Chondrocyte (in vitro differentiated cells): ENCODE results near the gene NBPF9. TPM values are rescaled to one million over a fixed set of nuclear protein-coding genes. Genes with fewer than 3 reads are reported as not detected.
"Not testable (repeated sequence)": the region's sequence is repeated elsewhere in the genome, so short reads cannot be mapped to it uniquely, and the experiment has no call there.

ENCODE experiments used
- DNase-seq: peaks from one replicate; pipeline ENCODE4 v3.0.0; 2021; ENCODE audit warnings: mixed read lengths, low spot score
- H3K27ac Mint-ChIP-seq: one replicate; pipeline ENCODE4 v1.8.0; 2021; ENCODE audit warnings: mild to moderate bottlenecking, moderate library complexity, mixed read lengths; ENCODE audit not compliant: unreplicated experiment
- H3K27me3 Mint-ChIP-seq: 2 replicates; pipeline ENCODE4 v1.8.0; 2021; ENCODE audit warnings: low read depth, mixed read lengths
- H3K36me3 Mint-ChIP-seq: 2 replicates; pipeline ENCODE4 v1.8.0; 2021; ENCODE audit warnings: low read depth, mixed read lengths
- H3K4me1 Mint-ChIP-seq: 2 replicates; pipeline ENCODE4 v1.8.0; 2021; ENCODE audit warnings: low read depth, mild to moderate bottlenecking, mixed read lengths
- H3K4me3 Mint-ChIP-seq: one replicate; pipeline ENCODE4 v1.8.0; 2021; ENCODE audit warnings: mild to moderate bottlenecking, moderate library complexity, mixed read lengths; ENCODE audit not compliant: unreplicated experiment
- H3K9me3 Mint-ChIP-seq: 2 replicates; pipeline ENCODE4 v1.8.0; 2021; ENCODE audit warnings: low read depth, mixed read lengths
- total RNA-seq: library from RNA; stranded (reverse); gene quantifications from 3 replicates; pipeline ENCODE4 v1.2.1, GENCODE V29; 2021

NBPF9 gene
- total RNA-seq, 1 donor from 2014 or later: 25.9 TPM

- not testable (repeated sequence) for H3K4me1 Mint-ChIP-seq, H3K36me3 Mint-ChIP-seq, H3K9me3 Mint-ChIP-seq, H3K27ac Mint-ChIP-seq, H3K27me3 Mint-ChIP-seq, DNase-seq, H3K4me3 Mint-ChIP-seq
Observed at GRCh38 chr1:149009761-149010160, 93.6 kb downstream of the NBPF9 start.

GRCh38 chr1:149008769-149009168 lies 94.6 kb downstream of the NBPF9 start:
- DNase-seq, H3K27ac Mint-ChIP-seq, H3K9me3 Mint-ChIP-seq, H3K4me1 Mint-ChIP-seq, H3K4me3 Mint-ChIP-seq, H3K27me3 Mint-ChIP-seq, H3K36me3 Mint-ChIP-seq: not testable (repeated sequence)

- not testable (repeated sequence) for H3K4me1 Mint-ChIP-seq, DNase-seq, H3K27me3 Mint-ChIP-seq, H3K36me3 Mint-ChIP-seq, H3K9me3 Mint-ChIP-seq, H3K4me3 Mint-ChIP-seq, H3K27ac Mint-ChIP-seq
Observed at GRCh38 chr1:149008326-149008725, 95.0 kb downstream of the NBPF9 start.
